SK-N-MC (cell line): Measurements from ENCODE around the gene NAB2.
"Not testable (repeated sequence)": the region's sequence is repeated elsewhere in the genome, so short reads cannot be mapped to it uniquely, and the experiment has no call there.

ENCODE experiments used
- DNase-seq: peaks from one replicate; pipeline ENCODE4 v3.0.0-alpha.2; 2011; ENCODE audit warnings: low read depth, low spot score
- H3K27ac ChIP-seq: fragments of 200-600 bp; sonication (generic); 2 replicates; pipeline ENCODE4 v1.5.1; 2016; ENCODE audit warnings: mixed run types
- H3K36me3 ChIP-seq: fragments of 200-600 bp; sonication (generic); 2 replicates; pipeline ENCODE4 v1.6.1; 2017; ENCODE audit warnings: antibody characterized with exemption, low read length, mixed read lengths; ENCODE audit not compliant: insufficient read depth
- H3K4me3 ChIP-seq: fragments of 200-600 bp; sonication (generic); 2 replicates; pipeline ENCODE4 v1.5.1; 2016
- H3K9ac ChIP-seq: fragments of 200-600 bp; sonication (generic); 2 replicates; pipeline ENCODE4 v1.8.0; 2017; ENCODE audit warnings: mixed run types, mixed read lengths; ENCODE audit not compliant: insufficient read length
- H3K9me3 ChIP-seq: fragments of 200-600 bp; sonication (generic); 2 replicates; pipeline ENCODE4 v1.6.1; 2017; ENCODE audit warnings: low read depth, mild to moderate bottlenecking, antibody characterized with exemption, low read length, moderate library complexity, mixed read lengths
- EZH2 ChIP-seq: fragments of 200-600 bp; sonication (generic); IDR thresholded peaks from one replicate; pipeline ENCODE4 v1.6.1; 2017; ENCODE audit warnings: antibody characterized with exemption
- FOXP2 ChIP-seq: optimal IDR thresholded peaks from 2 replicates; pipeline ENCODE3; 2011; ENCODE audit warnings: mild to moderate bottlenecking, moderate library complexity; ENCODE audit not compliant: insufficient read depth; ENCODE audit errors: extremely low read length, control extremely low read depth
- POLR2AphosphoS5 ChIP-seq: IDR thresholded peaks from 2 replicates; pipeline ENCODE4 v1.6.1; 2012; ENCODE audit warnings: mild to moderate bottlenecking, low read depth, low read length, borderline replicate concordance

The NAB2 gene

DNA sequence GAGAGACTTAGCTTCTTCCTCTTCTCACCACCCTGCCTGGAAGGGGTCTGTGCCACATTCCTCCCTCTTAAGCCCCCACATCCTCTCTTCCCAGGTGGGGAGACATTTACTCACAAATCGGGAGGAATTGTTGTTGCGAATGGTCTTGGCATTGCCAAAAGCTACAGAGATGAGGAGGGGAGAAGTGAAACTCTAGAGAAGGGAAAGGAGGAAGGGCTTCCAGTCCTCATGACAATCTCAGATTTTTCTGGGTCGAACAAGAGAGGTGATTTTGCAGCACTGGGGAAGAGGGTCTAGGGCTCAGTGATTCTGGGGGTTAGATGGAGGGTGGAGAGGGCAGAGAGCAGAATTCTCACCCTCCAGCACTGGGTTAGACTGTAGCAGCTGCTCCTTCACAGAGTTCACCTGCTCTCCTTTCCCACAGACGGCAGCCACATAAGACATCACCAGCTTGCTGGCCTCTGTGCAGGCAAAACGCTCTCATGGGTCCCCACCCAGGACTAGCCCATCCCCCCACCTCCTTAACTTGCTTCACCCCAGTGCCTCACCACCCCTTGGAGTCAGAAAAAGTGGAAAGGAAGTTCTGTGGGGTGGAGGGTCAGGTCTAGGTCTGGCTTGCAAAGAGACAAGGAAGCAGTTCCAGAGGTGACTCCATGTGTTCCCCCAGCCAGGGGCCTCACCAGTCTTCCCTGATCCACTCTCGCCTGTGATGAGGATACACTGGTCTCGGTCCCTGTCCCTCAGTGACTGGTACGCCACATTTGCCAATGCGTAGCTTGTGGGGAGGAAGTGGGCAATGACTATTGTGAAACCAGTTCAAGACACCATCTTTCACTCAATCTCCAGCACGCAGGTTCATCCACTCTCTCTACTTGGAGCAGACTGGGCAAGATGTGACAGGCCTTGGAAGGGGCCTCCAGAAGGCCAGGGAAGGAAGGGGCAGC is 41.7 kb upstream of the NAB2 start:
- no peak for DNase-seq
- no peak overlapping the region for H3K27ac ChIP-seq
- H3K9ac ChIP-seq = no peak overlapping the region
- no peaks in the 10 kb centered on the region for H3K9me3 ChIP-seq
- H3K4me3 ChIP-seq = no peak overlapping the region
- TF ChIP-seq EZH2 (no peak), POLR2AphosphoS5 (no peak), FOXP2 (no peak)
- H3K36me3 ChIP-seq = no peaks in the 10 kb centered on the region

DNA sequence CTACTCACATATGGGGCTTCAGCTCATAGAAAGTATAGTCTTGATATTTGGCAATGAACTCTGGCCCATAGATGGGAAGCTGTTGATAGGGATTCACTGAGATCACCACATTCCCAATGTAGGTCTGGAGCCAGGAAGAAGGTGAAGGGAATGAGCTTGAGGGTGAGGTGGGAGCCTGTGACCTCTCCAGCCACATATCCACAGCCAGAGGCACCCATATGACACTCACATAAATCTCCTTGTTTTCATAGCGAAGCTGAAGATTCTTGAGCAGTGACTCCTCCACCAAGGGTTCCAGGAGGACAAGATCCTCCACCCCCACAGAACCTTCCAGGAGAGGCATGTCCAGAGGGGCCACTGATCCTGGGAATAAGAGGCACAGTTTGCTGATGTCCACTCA is 40.9 kb upstream of the NAB2 start:
- Histone ChIP-seq H3K4me3 (no peak overlapping the region), H3K36me3 (no peaks in the 10 kb centered on the region), H3K9ac (no peak overlapping the region), H3K9me3 (no peaks in the 10 kb centered on the region), H3K27ac (no peak overlapping the region)
- no peak for TF ChIP-seq EZH2
- no peak for TF ChIP-seq POLR2AphosphoS5
- TF ChIP-seq FOXP2 = no peak
- DNase-seq = no peak

DNA sequence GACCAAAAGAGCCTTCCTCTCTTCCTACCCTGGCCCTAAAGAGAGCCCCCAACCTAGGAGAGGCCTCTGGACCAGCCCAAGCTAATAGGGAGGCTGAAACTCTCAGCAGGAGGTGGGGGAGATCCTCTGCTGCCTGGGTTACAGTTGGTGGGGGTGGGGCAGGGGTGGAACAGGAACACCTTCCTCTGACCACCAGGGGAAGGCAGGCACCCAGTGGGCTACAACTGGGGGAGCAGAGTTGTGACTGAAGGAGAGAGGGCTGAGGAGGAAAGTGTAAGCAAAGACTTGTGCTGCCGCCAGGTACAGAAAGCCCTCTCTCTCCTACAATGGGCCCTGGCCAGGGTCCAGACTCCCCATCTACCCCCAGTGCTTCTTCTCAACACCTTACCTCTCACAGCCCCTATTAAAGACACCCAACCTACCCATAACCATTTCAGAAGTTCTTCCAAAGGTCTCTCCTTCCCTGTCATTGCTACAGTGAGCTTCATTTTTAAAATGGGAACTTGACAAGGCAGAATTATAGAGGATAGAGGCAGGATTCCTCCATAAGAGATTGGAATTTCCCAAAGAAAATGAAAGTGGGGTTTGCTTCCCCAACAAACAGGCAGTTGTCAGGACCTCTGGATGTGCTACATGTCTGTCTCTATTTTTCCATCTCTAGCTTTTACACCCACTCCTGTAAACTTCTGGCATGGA is 40.3 kb upstream of the NAB2 start:
- H3K36me3 ChIP-seq = no peaks in the 10 kb centered on the region
- no peak overlapping the region for H3K9ac ChIP-seq
- H3K4me3 ChIP-seq = no peak overlapping the region
- H3K27ac ChIP-seq = no peak overlapping the region
- H3K9me3 ChIP-seq = no peaks in the 10 kb centered on the region
- no peak for TF ChIP-seq FOXP2
- TF ChIP-seq POLR2AphosphoS5 = no peak
- no peak for TF ChIP-seq EZH2
- no peak for DNase-seq

DNA sequence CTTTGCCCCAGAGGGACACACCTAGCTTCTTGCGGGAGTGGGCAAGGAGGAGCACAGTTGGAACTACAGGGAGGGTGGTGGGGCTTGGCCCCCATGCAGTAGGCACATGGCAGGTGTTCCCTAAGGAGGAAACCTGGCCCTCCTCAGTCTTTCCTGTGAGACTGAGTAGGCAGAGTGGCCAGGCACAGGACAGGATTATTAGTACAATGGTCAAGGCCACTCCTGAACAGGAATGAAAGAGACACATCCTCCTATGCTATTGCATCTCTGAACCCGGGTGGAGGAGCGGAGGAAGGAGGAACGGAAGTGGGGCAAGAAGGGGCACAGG is 39.8 kb upstream of the NAB2 start:
- peaks cover 2% of the 10 kb centered on the region; the same call in 1 of the 2 replicates for H3K36me3 ChIP-seq
- H3K27ac ChIP-seq = no peak overlapping the region
- no peaks in the 10 kb centered on the region for H3K9me3 ChIP-seq
- no peak for DNase-seq
- H3K9ac ChIP-seq = no peak overlapping the region
- H3K4me3 ChIP-seq = no peak overlapping the region
- TF ChIP-seq FOXP2 (no peak), EZH2 (no peak), POLR2AphosphoS5 (no peak)

DNA sequence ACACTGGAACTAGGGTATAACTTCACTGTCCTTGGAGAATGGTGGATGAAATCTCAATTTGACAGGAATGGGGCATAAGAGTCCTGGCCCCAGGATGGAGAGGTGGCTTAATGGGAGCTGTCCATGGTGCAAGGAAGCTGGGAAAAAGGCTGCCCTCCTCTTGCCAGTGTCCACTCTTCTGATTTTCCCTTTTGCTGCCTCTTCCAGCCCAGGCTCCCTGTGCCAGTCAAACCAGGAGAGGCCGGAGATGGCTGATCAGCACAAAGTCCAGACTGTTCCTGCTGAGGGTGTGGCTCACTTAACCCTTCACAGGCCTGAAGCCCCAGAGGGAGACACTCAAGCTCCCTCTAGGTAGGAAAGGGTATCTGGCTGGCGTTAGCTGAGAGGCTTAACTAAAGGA is 39.0 kb upstream of the NAB2 start, which contains the start of gene MYO1A:
MYO1A (minus strand) TSS at position 240 of the 400 bp plus-strand sequence. CDS start 1,806 bp downstream, outside the sequence.
- H3K9ac ChIP-seq = no peak within 1 kb of the TSS
- peaks cover 5% of the 10 kb centered on the region; the same call in 1 of the 2 replicates for H3K36me3 ChIP-seq

DNA sequence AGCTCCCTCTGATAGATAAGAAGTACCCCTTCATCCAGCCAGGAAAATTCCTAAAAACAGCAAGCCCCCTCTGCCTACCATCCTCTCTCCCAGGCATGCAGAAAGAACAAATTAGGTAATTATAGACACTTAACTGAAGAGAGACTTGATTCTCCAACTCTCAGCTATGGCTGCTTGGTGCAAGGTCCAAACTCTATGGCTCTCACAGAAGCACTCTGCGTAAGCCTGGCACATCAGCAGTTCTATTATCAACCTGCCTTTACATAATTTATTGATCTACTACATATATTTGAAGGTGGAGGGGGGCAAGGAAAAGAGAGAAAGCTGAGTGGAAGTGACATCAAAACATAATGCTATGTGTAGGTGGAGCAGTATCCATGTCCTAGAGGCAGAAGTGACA is 37.9 kb upstream of the NAB2 start:
- Histone ChIP-seq H3K9ac (no peak overlapping the region), H3K27ac (no peak overlapping the region), H3K36me3 (peaks cover 5% of the 10 kb centered on the region; the same call in 1 of the 2 replicates), H3K9me3 (no peaks in the 10 kb centered on the region), H3K4me3 (no peak overlapping the region)
- TF ChIP-seq EZH2 (no peak), POLR2AphosphoS5 (no peak), FOXP2 (no peak)
- no peak for DNase-seq

More for the DNA sequence above, 39.0 kb upstream of the NAB2 start, which contains the start of gene MYO1A:
- no peak within 1 kb of the TSS for H3K27ac ChIP-seq
- H3K4me3 ChIP-seq = no peak within 1 kb of the TSS
- TF ChIP-seq FOXP2 (no peak), EZH2 (no peak), POLR2AphosphoS5 (no peak)
- DNase-seq = no peak
- no peaks in the 10 kb centered on the region for H3K9me3 ChIP-seq

DNA sequence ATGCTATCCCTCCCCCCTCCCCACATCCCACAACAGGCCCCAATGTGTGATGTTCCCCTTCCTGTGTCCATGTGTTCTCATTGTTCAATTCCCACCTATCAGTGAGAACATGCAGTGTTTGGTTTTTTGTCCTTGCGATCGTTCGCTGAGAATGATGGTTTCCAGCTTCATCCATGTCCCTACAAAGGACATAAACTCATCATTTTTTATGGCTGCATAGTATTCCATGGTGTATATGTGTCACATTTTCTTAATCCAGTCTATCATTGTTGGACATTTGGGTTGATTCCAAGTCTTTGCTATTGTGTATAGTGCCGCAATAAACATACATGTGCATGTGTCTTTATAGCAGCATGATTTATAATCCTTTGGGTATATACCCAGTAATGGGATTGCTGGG is 35.8 kb upstream of the NAB2 start:
- not testable (repeated sequence) for H3K9me3 ChIP-seq, H3K9ac ChIP-seq, H3K27ac ChIP-seq, DNase-seq, H3K4me3 ChIP-seq
- H3K36me3 ChIP-seq = peaks cover 21% of the 10 kb centered on the region

DNA sequence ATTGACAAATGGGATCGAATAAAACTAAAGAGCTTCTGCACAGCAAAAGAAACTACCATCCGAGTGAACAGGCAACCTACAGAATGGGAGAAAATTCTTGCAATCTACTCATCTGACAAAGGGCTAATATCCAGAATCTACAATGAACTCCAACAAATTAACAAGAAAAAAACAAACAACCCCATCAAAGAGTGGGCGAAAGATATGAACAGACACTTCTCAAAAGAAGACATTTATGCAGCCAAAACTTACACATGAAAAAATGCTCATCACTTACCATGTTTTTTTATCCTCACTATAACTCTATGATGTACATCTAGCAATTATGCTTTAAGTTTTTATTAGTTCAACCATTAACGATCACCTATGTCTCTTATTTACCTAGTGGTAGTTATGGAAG is 35.0 kb upstream of the NAB2 start:
- H3K9ac ChIP-seq, H3K4me3 ChIP-seq, H3K9me3 ChIP-seq, DNase-seq, H3K27ac ChIP-seq: not testable (repeated sequence)
- H3K36me3 ChIP-seq = peaks cover 28% of the 10 kb centered on the region
